HL-60/S4 treated with retinoic acid at 250 ng/mL for 4 days and 3 days (cell line): Measurements from ENCODE around the gene KLK11.

Source experiments
- in situ Hi-C: fragments of 300-500 bp; cut with MboI; formaldehyde crosslinking; loops from 2 replicates; pipeline ENCODE4 v1.7.0; 2022; ENCODE audit warnings: low sequenced_read_pairs

KLK11 gene

GRCh38 chr19:51029718-51030117 lies 3.3 kb upstream of the KLK11 start:
- in situ Hi-C loops, result no loop called here

GRCh38 chr19:51027873-51028272 lies 1.5 kb upstream of the KLK11 start:
- in situ Hi-C loops, result no loop called here

GRCh38 chr19:51027126-51027806 lies 850 bp upstream of the KLK11 start:
- in situ Hi-C loops, result no loop called here

GRCh38 chr19:51025809-51026553 lies 435 bp downstream of the KLK11 start:
- in situ Hi-C loops, result no loop called here

- in situ Hi-C loops, result no loop called here
Measured at GRCh38 chr19:51025401-51025800, 1.0 kb downstream of the KLK11 start.

GRCh38 chr19:51024924-51025323 lies 1.5 kb downstream of the KLK11 start:
- in situ Hi-C loops, result no loop called here

- in situ Hi-C loops, result no loop called here
Measured at GRCh38 chr19:51023946-51024345, 2.5 kb downstream of the KLK11 start.

GRCh38 chr19:51022526-51022925 lies 3.9 kb downstream of the KLK11 start:
- in situ Hi-C loops, result no loop called here

- in situ Hi-C loops, result no loop called here
Measured at GRCh38 chr19:51020988-51021651, 5.3 kb downstream of the KLK11 start.

GRCh38 chr19:51019544-51019925 lies 6.9 kb downstream of the KLK11 start, which contains the start of gene KLK10:
KLK10 (minus strand) TSS chr19:51019709; CDS start chr19:51019130, 579 bp downstream.
- in situ Hi-C loops, result no loop called here

- in situ Hi-C loops, result no loop called here
Measured at GRCh38 chr19:51018745-51019543, 7.5 kb downstream of the KLK11 start.

- in situ Hi-C loops, result no loop called here
Measured at GRCh38 chr19:51016798-51017683, 9.4 kb downstream of the KLK11 start.

GRCh38 chr19:51015691-51016267 lies 10.6 kb downstream of the KLK11 start:
- in situ Hi-C loops, result no loop called here

- in situ Hi-C loops, result no loop called here
Measured at GRCh38 chr19:51014242-51014641, 12.2 kb downstream of the KLK11 start.

GRCh38 chr19:51012661-51013190 lies 13.7 kb downstream of the KLK11 start:
- in situ Hi-C loops, result no loop called here

- in situ Hi-C loops, result no loop called here
Measured at GRCh38 chr19:51010066-51010795, 16.2 kb downstream of the KLK11 start.

GRCh38 chr19:51009061-51009891 lies 17.1 kb downstream of the KLK11 start:
- in situ Hi-C loops, result no loop called here

GRCh38 chr19:51007488-51007887 lies 18.9 kb downstream of the KLK11 start:
- in situ Hi-C loops, result no loop called here
